ENCODE results near the gene SETD1A.

SETD1A gene

GRCh38 chr16:30987581-30988190, 30.1 kb downstream of the SETD1A start:
- no peak for TF ChIP-seq CTCF (conservative IDR thresholded peaks at IDR 0.05; ENCODE audit: low read depth)
- ChIA-PET CTCF (no interaction called here), POLR2A (ENCODE audit: low non-redundant PET) (no interaction called here)
- DNase-seq (ENCODE audit: low spot score): no peak
- H3K27ac ChIP-seq: peak overlapping the region; percentile 19

GRCh38 chr16:30989469-30990047, 32.0 kb downstream of the SETD1A start:
- TF ChIP-seq CTCF (conservative IDR thresholded peaks at IDR 0.05; ENCODE audit: low read depth): no peak
- no peak for DNase-seq (ENCODE audit: low spot score)
- CTCF ChIA-PET: interaction anchor here (0.7 kb wide), 1 partner anchor 176 kb away, joined by 4 read pairs; no protein-coding TSS in a partner anchor
- H3K27ac ChIP-seq: peak overlapping the region; percentile 28
- POLR2A ChIA-PET (ENCODE audit: low non-redundant PET): no interaction called here

DNA sequence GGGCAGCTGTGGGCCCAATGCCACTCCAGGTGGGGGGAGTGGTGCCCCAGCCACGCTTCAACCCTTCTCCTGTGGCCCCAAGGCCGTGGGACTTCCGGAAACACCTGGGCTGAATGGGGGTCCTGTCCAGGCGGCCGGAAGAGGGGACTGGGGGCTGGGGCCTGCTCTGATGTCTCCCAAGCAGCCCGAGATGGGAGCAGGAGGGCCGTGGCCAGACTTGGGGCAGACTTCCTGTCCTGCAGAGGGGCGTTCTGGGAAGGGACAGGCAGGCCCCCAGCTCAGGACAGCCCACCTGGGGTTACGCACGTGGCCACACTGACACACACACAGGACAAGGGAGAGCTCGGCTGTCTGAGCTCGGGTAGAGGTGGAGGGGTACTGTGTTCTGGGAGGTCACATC, 32.6 kb downstream of the SETD1A start:
- CTCF ChIA-PET: no interaction called here
- POLR2A ChIA-PET (ENCODE audit: low non-redundant PET): no interaction called here

DNA sequence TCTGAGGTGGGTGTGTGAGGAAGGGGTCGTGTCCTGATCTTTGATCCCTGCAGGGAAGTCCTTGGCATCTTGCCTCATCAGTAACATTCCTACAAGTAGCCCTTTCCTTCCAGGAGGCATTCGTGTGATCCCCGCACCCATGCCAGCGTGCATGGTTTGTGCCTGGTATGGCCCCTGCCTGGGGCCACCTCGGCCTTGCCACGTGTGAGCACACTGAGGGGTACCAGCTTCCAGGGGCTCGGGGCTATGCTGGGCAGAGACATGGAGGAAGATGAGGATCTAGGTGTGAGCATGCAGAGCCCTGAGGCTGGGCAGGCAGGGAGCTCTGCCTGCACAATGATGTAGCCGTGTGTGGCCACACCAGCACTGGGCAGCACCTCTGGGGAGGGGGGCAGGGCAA, 33.5 kb downstream of the SETD1A start:
- POLR2A ChIA-PET (ENCODE audit: low non-redundant PET): no interaction called here
- CTCF ChIA-PET: interaction anchor here (0.8 kb wide), 1 partner anchor 152 kb away, joined by 3 read pairs; no protein-coding TSS in a partner anchor
- H3K27ac ChIP-seq: peak overlapping the region; percentile 28
- TF ChIP-seq CTCF (conservative IDR thresholded peaks at IDR 0.05; ENCODE audit: low read depth): no peak
- DNase-seq (ENCODE audit: low spot score): no peak

More for the DNA sequence above, 32.6 kb downstream of the SETD1A start:
- no peak for DNase-seq (ENCODE audit: low spot score)
- TF ChIP-seq CTCF (conservative IDR thresholded peaks at IDR 0.05; ENCODE audit: low read depth): no peak
- H3K27ac ChIP-seq: peak overlapping the region; percentile 28

- DNase-seq (ENCODE audit: low spot score): no peak
- H3K27ac ChIP-seq: peak overlapping the region; percentile 28; the same call in 1 of the 2 replicates
- CTCF ChIA-PET: no interaction called here
- TF ChIP-seq CTCF (conservative IDR thresholded peaks at IDR 0.05; ENCODE audit: low read depth): no peak
- POLR2A ChIA-PET (ENCODE audit: low non-redundant PET): no interaction called here
Observed at GRCh38 chr16:30992276-30992780, 34.8 kb downstream of the SETD1A start.

DNA sequence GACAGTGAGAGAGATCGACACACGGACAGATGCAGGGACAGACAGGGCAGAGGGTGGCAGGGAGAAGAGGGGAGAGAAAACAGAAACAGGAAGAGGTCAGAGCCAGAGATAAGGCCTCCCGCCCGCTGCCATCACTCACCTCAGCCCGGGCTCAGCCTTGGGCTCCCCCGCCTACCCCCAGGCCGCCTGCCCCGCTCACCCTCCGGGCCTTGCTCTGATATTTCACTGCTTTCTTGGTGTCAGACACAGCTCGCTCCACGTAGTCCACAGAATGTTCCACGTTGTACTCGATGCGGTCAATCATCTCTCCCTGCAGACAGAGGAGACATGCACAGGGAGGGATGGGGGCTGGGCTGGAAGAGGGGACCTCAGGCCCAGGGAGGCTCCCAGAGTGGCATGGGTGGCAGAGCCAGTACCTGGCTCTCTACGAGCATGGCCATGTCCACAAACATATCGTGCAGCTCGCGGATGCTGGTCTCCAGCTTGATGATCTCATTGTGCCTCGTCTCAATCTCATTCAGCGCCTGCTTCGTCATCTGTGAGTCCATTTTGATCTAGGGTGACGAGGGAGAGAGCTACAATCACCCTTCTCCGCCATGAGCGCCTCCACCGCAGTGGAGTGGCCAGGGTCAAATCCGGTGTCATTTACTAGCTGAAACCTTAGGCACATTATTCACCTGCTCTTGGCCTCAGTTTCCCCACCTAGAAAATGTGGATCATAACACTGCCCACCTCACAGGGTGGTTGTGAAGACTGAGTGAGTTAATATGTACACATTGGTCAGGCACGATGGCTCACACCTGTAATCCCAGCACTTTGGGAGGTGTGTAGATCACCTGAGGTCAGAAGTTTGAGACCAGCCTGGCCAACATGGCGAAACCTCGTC, 35.6 kb downstream of the SETD1A start:
- POLR2A ChIA-PET (ENCODE audit: low non-redundant PET): interaction anchor here (0.6 kb wide), 1 partner anchor 8 kb away, joined by 3 read pairs; no protein-coding TSS in a partner anchor

More for the DNA sequence above, 35.6 kb downstream of the SETD1A start:
- TF ChIP-seq CTCF (conservative IDR thresholded peaks at IDR 0.05; ENCODE audit: low read depth): no peak
- no peak for DNase-seq (ENCODE audit: low spot score)
- CTCF ChIA-PET: interaction anchor here (0.6 to 1.7 kb wide), 2 partner anchors 8 to 15 kb away, joined by 3 to 8 read pairs; partner anchors contain the start of gene HSD3B7
- H3K27ac ChIP-seq: peak overlapping the region; percentile 94
